GM23248 (cell line): ENCODE data around the gene CCT6B. TPM values are rescaled to one million over a fixed set of nuclear protein-coding genes. Genes with fewer than 3 reads are reported as not detected.

ENCODE experiments used
- DNase-seq: peaks from one replicate; pipeline ENCODE4 v3.0.0-alpha.2; 2015
- H2AFZ ChIP-seq: fragments of 200-600 bp; sonication (generic); 2 replicates; pipeline ENCODE4 v1.6.1; 2016; ENCODE audit warnings: antibody characterized with exemption
- H3F3A ChIP-seq: fragments of 200-600 bp; sonication (generic); 2 replicates; pipeline ENCODE4 v1.6.1; 2016; ENCODE audit warnings: mild to moderate bottlenecking, antibody characterized with exemption, mixed run types; ENCODE audit not compliant: insufficient read depth
- H3K27ac ChIP-seq: fragments of 200-600 bp; sonication (generic); 2 replicates; pipeline ENCODE4 v1.5.1; 2016; ENCODE audit warnings: mild to moderate bottlenecking
- H3K27me3 ChIP-seq: fragments of 200-600 bp; sonication (generic); replicated peaks from 2 replicates; pipeline ENCODE4 v1.6.1; 2016; ENCODE audit warnings: mild to moderate bottlenecking; ENCODE audit not compliant: insufficient read depth
- H3K36me3 ChIP-seq: fragments of 200-600 bp; sonication (generic); 2 replicates; pipeline ENCODE4 v1.6.1; 2016; ENCODE audit warnings: low read depth, mild to moderate bottlenecking
- H3K4me1 ChIP-seq: fragments of 200-600 bp; sonication (generic); 2 replicates; pipeline ENCODE4 v1.6.1; 2016; ENCODE audit warnings: mild to moderate bottlenecking; ENCODE audit not compliant: insufficient read depth
- H3K4me2 ChIP-seq: fragments of 200-600 bp; sonication (generic); one replicate; pipeline ENCODE4 v1.6.1; 2016; ENCODE audit warnings: mild to moderate bottlenecking; ENCODE audit not compliant: unreplicated experiment
- H3K4me3 ChIP-seq: fragments of 200-600 bp; sonication (generic); 2 replicates; pipeline ENCODE4 v1.5.1; 2016; ENCODE audit warnings: mild to moderate bottlenecking
- H3K79me2 ChIP-seq: fragments of 200-600 bp; sonication (generic); 2 replicates; pipeline ENCODE4 v1.6.1; 2016; ENCODE audit warnings: mild to moderate bottlenecking; ENCODE audit not compliant: insufficient read depth
- H3K9ac ChIP-seq: fragments of 200-600 bp; sonication (generic); 2 replicates; pipeline ENCODE4 v1.6.1; 2016; ENCODE audit warnings: mild to moderate bottlenecking
- H3K9me2 ChIP-seq: fragments of 200-600 bp; sonication (generic); 2 replicates; pipeline ENCODE4 v1.6.1; 2016; ENCODE audit warnings: mixed run types, mild to moderate bottlenecking, moderate library complexity; ENCODE audit not compliant: insufficient read depth
- H3K9me3 ChIP-seq: fragments of 200-600 bp; sonication (generic); one replicate; pipeline ENCODE4 v1.6.1; 2017; ENCODE audit warnings: low read depth
- H4K20me1 ChIP-seq: fragments of 200-600 bp; sonication (generic); 2 replicates; pipeline ENCODE4 v1.6.0; 2016; ENCODE audit not compliant: insufficient read depth
- EZH2 ChIP-seq: fragments of 200-600 bp; sonication (generic); IDR thresholded peaks from 2 replicates; pipeline ENCODE4 v1.6.1; 2018; ENCODE audit warnings: antibody characterized with exemption, mild to moderate bottlenecking; ENCODE audit not compliant: insufficient read depth, poor library complexity, severe bottlenecking
- EZH2phosphoT487 ChIP-seq: fragments of 200-600 bp; sonication (generic); IDR thresholded peaks from 2 replicates; pipeline ENCODE4 v1.6.1; 2018; ENCODE audit warnings: antibody characterized with exemption, moderate library complexity, mild to moderate bottlenecking, low read depth; ENCODE audit not compliant: insufficient read depth
- WGBS, 2 experiments: methylation state at CpG; one replicate each; pipeline ENCODE4 v1.1.6; 2015 to 2017; ENCODE audit warnings: low lambda C conversion rate in 2 of 2, low coverage in 1 of 2; ENCODE audit errors: missing lambda C conversion rate in 2 of 2; 5-methylcytosine and 5-hydroxymethylcytosine counted together
- in situ Hi-C: fragments of 300-500 bp; cut with MboI; formaldehyde crosslinking; loops from 2 replicates; pipeline ENCODE4 v1.15.0; 2020
- polyA plus RNA-seq: library from polyadenylated mRNA; unstranded; fragments of >200 nt; fragmentation: Nextera tagmentation; extraction: Ambion mirVana; gene quantifications from 2 replicates; pipeline ENCODE4 v1.2.1, GENCODE V29; 2016
- total RNA-seq: library from RNA; depleted of rRNA; stranded (reverse); fragments of >200 nt; shearing (Covaris generic); gene quantifications from 2 replicates; pipeline ENCODE4 v1.2.3, GENCODE V29; 2014

The CCT6B gene
- total and polyA plus RNA-seq, 2 experiments from 2014 or later, result 2.2 to 3.8 TPM

DNA sequence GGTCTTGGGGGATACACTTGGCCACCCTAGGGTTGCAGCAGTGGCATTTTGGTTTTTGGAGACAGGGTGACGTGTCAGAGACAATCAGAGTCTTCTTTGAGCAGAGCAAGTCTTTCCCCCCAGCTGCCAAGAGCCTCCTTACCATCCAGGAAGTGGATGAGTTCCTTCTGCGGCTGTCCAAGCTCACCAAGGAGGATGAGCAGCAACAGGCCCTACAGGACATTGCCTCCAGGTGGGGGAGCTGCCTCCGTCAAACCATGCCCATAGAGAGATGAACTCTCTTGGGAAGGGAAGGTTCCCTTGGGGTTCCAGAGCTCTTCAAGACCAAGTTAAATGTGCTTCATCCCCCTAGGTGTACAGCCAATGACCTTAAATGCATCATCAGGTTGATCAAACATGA lies 30.3 kb upstream of the CCT6B start:
- Histone ChIP-seq H2AFZ (no peak overlapping the region), H3K36me3 (peaks cover 19% of the 10 kb centered on the region; the same call in 1 of the 2 replicates), H3K4me2 (no peak overlapping the region), H3K4me3 (no peak overlapping the region), H3K9me2 (no peaks in the 10 kb centered on the region), H3K27me3 (no peaks in the 10 kb centered on the region), H3K27ac (no peak overlapping the region), H4K20me1 (no peaks in the 10 kb centered on the region), H3K79me2 (no peaks in the 10 kb centered on the region), H3K9me3 (no peaks in the 10 kb centered on the region), H3K9ac (no peak overlapping the region), H3K4me1 (no peaks in the 10 kb centered on the region), H3F3A (no peaks in the 10 kb centered on the region)
- TF ChIP-seq EZH2 (no peak), EZH2phosphoT487 (no peak)
- 80 to 84% methylated on average over 3 of the region's 3 CpGs for WGBS, 2 experiments
- in situ Hi-C loops, result no loop called here
- DNase-seq, result no peak

DNA sequence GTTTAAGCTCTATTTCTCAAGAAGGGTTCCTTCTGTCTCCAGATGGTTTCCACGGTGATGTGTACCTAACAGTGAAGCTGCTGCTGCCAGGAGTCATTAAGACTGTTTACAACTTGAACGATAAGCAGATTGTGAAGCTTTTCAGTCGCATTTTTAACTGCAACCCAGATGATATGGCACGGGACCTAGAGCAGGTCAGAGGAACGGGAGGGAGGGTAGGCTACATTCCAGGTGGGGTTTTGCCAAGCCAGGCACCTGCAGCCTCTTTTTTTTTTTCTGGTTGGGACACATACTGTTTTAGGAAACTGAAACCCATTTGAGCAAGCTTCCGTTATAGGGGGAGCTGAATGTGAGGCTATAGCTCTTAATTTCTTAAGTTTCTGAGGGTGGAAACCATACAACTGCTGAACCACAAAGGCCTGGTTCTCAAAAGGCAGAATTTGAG lies 29.7 kb upstream of the CCT6B start:
- Histone ChIP-seq H3K27me3 (no peaks in the 10 kb centered on the region), H3K9me2 (no peaks in the 10 kb centered on the region), H3K4me2 (no peak overlapping the region), H3K79me2 (no peaks in the 10 kb centered on the region), H3K9me3 (no peaks in the 10 kb centered on the region), H3K4me3 (no peak overlapping the region), H3K36me3 (peaks cover 19% of the 10 kb centered on the region; the same call in 1 of the 2 replicates), H3K27ac (no peak overlapping the region), H2AFZ (no peak overlapping the region), H4K20me1 (no peaks in the 10 kb centered on the region), H3K9ac (no peak overlapping the region), H3F3A (no peaks in the 10 kb centered on the region), H3K4me1 (no peaks in the 10 kb centered on the region)
- no peak for DNase-seq
- 61 to 71% methylated on average over 6 of the region's 6 CpGs for WGBS, 2 experiments
- no peak for TF ChIP-seq EZH2phosphoT487
- no peak for TF ChIP-seq EZH2
- in situ Hi-C loops, result no loop called here

DNA sequence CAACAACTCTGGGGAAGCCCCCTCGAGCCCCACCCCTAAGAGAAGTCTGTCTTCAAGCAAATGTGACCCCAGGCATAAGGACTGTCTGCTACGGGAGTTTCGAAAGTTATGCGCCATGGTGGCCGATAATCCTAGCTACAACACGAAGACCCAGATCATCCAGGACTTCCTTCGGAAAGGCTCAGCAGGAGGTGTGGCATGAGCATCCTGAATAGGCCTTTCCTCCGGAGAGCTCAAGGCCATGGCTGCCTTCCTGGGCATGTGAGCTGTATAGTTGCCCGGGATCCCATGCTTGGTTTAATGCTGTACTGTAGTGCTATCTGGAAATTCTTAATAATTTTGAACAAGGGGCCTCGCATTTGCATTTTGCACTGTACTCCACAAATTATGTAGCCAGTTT lies 28.2 kb upstream of the CCT6B start:
- in situ Hi-C loops, result no loop called here
- no peaks in the 10 kb centered on the region for H3K27me3 ChIP-seq
- no peak overlapping the region for H3K4me3 ChIP-seq
- H3K9me2 ChIP-seq, result no peaks in the 10 kb centered on the region
- H3K4me1 ChIP-seq, result no peaks in the 10 kb centered on the region
- peaks cover under 1% of the 10 kb centered on the region; the same call in 1 of the 2 replicates for H3K79me2 ChIP-seq
- H3K27ac ChIP-seq, result no peak overlapping the region
- WGBS, 2 experiments, result 93 to 94% methylated on average over 10 of the region's 10 CpGs
- no peak overlapping the region for H3K9ac ChIP-seq
- H3K9me3 ChIP-seq, result no peaks in the 10 kb centered on the region
- H4K20me1 ChIP-seq, result no peaks in the 10 kb centered on the region
- TF ChIP-seq EZH2phosphoT487 (no peak), EZH2 (no peak)
- no peak overlapping the region for H3K4me2 ChIP-seq
- DNase-seq, result no peak
- H2AFZ ChIP-seq, result no peak overlapping the region
- peaks cover 19% of the 10 kb centered on the region; the same call in 1 of the 2 replicates for H3K36me3 ChIP-seq
- no peaks in the 10 kb centered on the region for H3F3A ChIP-seq

DNA sequence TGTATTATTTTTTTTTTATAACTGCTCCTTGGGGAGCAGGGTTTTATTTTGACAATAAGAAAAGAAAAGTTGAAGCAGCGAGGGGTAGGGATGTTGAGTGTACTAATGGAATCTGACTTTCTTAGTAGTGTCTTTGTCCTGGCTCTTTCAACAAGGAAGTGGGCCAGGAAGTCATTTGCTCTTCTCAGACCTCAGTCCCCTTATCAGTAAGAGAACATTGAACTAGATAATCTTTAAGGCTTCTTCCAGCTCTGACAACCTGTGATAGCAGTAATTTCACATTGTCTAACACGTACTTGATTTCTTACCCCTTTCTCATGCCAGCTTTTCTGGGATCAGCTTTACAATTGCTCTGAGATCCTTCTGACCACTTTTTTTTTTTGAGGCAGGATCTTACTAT lies 27.4 kb upstream of the CCT6B start:
- Histone ChIP-seq H3K36me3 (peaks cover 18% of the 10 kb centered on the region; the same call in 1 of the 2 replicates), H3K79me2 (peaks cover 8% of the 10 kb centered on the region), H4K20me1 (no peaks in the 10 kb centered on the region), H3K4me3 (no peak overlapping the region), H3F3A (no peaks in the 10 kb centered on the region), H3K4me1 (no peaks in the 10 kb centered on the region), H3K4me2 (no peak overlapping the region), H2AFZ (no peak overlapping the region), H3K27ac (no peak overlapping the region), H3K9me2 (no peaks in the 10 kb centered on the region), H3K9me3 (no peaks in the 10 kb centered on the region), H3K9ac (no peak overlapping the region), H3K27me3 (no peaks in the 10 kb centered on the region)
- DNase-seq, result no peak
- 92 to 95% methylated on average over 2 of the region's 2 CpGs for WGBS, 2 experiments
- TF ChIP-seq EZH2 (no peak), EZH2phosphoT487 (no peak)
- in situ Hi-C loops, result no loop called here

DNA sequence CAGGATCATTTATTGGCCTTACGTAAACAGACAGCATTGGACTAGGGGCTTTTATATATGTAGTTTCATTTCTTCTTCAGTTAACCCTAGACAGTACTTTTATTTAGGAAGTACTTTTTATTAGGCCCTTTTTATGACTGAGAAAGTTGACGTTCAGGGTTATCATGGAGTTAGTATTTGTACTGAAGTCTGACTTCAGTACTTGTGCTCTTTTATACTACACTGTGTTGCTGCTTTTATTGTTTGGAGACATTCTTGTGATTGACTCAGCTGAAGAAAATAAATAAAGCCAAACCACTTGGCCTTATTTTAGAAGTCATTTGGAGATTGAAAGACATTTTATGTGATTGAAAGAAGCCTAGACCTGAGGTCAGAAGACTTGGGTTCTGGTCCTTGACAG lies 26.0 kb upstream of the CCT6B start:
- no peaks in the 10 kb centered on the region for H3K27me3 ChIP-seq
- H3F3A ChIP-seq, result no peaks in the 10 kb centered on the region
- H3K79me2 ChIP-seq, result peaks cover 22% of the 10 kb centered on the region
- no peaks in the 10 kb centered on the region; the same call in 1 of the 2 replicates for H3K4me1 ChIP-seq
- no peaks in the 10 kb centered on the region for H3K9me3 ChIP-seq
- H3K27ac ChIP-seq, result no peak overlapping the region
- H3K36me3 ChIP-seq, result peaks cover 19% of the 10 kb centered on the region; the same call in 1 of the 2 replicates
- no peaks in the 10 kb centered on the region for H4K20me1 ChIP-seq
- TF ChIP-seq EZH2 (no peak), EZH2phosphoT487 (no peak)
- in situ Hi-C loops, result no loop called here
- WGBS, 2 experiments, result 60 to 62% methylated on average over 2 of the region's 2 CpGs
- H3K4me3 ChIP-seq, result no peak overlapping the region
- DNase-seq, result no peak
- no peak overlapping the region for H3K4me2 ChIP-seq
- no peaks in the 10 kb centered on the region for H3K9me2 ChIP-seq
- H3K9ac ChIP-seq, result no peak overlapping the region
- no peak overlapping the region for H2AFZ ChIP-seq
